Hematopoietic multipotent progenitor cell treated with erythropoietin and hydrocortisone succinate and interleukin-3 and kit ligand, for 4 days (in vitro differentiated cells): ENCODE data around the gene PNLIPRP2.
A peak's percentile ranks its signal among the peaks of the same experiment; 100 is the strongest.

Experiments
- DNase-seq: peaks from one replicate; pipeline ENCODE4 v3.0.0-alpha.2; 2015

The PNLIPRP2 gene

DNA sequence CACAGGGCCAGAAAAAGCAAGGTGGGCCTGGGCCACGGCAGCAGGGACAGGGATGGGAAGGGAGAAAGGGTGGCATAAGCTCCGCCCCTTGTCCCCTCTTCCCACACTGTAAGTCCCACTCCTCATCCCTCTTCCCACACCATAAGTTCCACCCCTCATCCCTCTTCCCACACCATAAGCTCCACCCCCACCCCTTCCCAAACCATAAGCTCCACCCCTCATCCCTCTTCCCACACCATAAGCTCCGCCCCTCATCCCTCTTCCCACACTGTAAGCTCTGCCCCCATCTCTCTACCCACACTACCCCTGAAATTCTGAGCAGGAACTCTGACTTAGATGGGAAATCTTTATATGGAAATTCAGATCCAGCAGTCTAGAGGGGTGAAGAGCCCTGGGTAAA lies 65.9 kb downstream of the PNLIPRP2 start:
- DNase-seq = no peak

DNA sequence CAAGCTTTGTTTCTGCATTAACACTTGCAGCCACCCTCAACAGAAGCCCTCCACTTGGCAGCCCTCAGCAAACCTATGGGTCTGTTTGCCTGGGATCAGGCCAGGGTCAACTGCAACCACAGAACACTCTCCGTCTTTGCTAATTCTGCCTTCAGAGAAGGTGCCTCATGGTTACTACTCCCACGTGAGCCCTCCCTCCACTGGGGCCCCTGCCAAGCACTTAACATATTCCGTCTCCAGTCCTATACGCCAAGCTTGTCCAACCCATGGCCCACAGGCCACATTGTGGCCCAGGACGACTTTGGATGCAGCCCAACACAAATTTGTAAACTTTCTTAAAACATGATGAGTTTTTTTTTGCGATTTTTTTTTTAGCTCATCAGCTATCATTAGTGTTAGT lies 66.9 kb downstream of the PNLIPRP2 start:
- no peak for DNase-seq

DNA sequence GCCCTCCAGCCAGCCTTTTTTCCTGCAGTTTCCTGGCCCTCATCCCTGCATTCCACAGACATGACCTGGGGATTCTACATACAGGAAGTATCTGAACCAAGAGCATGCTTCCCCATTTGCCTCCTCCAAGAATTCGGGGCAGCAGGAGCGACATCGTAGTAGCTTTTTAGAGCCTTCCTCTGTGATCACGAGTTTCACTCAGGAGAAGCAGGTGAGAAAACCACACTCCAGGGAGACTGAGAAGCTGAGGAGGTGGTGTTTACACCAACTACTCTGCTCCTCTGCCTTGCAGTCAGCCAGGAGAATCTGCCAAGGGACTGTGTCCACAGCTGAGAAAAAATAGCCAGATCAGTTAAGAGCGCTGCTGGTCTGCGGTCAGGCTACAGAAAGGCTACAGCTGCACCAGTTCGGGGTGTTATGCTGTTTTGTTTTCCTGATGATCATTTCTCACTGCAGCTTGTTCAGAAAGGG lies 67.5 kb downstream of the PNLIPRP2 start:
- DNase-seq = peak; percentile 40

DNA sequence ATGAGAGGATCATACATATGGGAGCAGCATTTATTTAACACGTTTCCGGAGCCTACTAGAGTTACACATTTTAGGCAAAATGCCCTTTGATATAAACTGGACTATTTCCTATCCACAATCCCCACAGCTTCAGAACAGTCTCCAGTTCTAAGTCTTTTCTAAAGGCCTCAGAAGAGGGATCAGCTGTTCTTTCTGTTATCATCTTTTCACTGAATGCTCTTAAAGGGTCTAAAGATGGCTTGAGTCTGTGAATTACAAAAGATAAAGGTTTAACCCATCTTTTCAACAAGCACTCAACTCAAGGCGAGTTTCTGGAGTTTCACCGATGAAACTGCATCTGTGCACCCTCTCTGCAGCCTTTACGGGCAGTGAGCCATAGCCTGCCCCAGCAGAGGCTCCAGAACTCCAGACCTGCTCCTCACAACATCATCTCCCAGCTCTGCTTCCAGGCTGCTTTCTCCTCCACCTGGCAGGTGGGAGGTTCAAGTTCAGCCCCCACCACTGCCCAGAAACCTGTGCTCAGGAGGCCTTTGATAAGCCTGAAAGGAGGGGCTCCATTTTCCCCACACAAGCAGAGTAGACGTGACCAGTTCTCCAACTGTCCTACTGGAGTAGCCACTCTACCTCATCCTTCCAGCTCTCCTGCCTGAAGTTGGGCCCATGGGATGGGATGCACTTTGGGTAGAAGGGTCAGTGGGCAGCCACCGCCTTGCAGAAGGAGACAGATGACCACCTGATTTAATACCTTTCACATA lies 68.2 kb downstream of the PNLIPRP2 start:
- DNase-seq = no peak

DNA sequence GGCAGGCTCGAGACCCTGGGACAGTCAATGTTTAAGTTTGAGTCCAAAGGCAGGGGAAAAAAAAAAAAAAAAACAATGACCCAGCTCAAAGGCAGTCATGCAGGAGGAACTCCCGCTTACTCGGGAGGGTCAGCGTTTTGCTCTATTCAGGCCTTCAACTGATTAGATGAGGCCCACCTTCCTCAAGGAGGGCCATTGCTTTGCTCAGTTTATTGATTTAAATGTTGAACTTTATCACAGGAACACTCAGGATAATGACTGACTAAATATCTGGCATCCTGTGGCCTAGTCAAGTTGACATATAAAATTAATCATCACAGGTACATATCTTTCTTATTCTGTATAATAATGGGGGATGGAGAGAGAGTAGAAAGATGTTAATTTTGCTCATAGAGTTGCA lies 69.0 kb downstream of the PNLIPRP2 start:
- no peak for DNase-seq

DNA sequence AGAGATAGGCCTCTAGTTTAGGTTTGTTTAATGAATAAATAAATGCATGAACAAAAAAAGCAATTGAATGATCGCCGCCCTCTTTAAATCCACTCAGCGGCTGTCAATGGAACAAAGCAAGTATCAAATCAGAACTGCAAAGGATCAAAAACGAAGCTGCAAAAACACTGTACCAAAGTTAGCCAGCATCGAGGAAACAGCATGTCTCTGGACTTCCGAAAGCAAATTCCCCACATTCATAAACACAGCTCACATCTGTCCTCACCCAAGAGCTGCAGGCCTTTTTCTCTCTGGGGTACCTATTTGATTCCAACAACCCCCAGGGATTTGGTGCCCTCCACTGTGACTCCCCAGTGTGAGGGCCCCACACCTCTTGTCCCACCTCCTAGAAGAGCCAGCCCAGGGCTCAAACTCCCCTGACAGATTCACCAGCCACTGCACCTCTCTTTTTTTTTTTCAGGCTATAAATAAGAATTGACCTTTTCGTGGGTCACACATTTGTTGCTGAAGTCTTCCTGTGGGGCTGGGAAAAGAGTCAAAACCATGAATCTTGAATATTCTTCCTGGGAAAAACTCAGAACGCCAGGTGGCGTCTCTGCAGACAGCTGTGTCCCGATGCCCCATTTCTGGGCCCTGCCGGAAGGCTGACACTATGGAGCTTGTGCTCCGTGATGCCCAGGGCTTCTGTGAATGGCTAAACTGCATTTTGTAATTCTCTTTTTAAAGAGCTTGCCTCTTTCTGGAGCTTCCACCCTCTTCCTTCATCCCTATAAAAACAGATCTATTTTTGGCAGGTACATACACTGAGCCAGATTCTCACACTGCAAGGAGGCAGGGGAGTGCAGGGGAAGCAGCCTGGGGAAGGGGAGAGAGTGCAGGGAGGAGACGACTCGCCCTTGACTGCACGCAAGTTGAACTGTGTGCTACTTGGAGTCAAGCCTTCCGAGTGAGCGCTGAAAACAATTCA lies 69.9 kb downstream of the PNLIPRP2 start:
- DNase-seq = no peak

DNA sequence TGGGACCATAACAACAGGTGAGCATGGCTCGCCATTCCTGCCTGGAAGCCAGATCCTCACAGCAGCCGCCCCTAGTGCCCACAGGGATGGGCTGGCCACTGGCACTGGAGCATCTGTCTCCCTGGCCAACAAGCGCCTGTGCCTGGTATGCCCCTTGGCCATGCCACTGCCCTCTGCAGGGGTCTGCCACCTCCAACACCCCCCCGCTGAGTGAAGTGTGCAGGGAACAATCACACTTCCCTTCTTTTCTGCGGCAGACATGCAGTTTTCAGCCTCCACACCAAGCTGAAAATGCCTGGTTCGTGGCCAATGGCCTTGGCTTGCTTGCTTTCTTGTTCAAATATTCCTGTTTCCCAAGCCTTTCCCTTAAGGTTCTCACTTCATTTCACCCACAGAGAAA lies 70.9 kb downstream of the PNLIPRP2 start:
- DNase-seq = no peak

DNA sequence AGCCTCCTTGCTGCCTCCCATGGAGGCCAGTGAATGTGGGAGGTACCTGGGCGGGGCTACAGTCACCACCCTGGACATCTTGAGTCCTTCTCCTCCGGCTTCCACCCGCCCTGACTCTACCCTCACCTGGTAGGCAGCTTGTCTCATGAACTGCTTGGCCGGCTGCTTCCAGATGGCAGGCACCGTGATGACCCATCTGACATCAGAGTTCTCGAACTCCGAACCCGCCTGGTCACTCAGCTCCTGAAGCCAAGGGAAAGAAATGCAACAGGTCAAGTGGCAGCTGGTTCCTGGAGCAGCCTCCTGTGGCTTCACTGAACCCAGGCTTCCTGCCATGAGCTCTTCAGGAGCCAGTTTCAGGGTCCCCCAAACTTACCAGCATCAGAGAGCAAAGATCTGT lies 71.5 kb downstream of the PNLIPRP2 start:
- DNase-seq = no peak

DNA sequence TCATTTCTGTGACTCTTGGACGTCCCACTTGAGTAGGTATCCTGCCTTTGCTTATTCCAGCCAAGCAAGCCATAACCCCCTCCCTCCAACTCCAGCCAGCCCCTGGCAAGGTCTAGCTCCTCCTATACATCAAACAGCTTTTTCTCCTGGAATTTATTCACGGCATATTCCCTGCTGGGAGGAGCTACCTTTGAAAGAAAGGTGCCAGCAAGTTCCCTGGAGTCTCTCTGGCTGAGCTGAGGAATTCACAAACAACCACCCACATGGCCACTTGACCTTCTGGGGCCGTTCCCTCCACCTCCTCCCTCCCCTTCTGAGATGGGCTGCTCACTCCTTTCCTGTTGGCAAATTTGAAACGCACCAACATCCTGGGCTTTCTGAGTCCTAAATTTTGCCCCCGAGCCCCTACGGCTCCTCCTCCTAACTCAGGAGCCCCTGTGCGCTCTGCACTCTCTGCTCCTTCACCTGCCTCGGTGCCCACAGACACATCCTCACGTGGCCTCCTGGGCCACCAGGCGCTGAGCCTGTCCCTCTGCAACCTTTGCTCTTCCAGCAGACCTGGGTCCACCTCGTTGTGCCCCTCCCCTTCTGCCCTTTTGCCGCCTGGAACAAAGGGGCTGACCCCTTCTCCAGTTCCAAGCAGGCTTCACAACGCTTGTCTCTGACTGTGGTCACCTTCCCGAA lies 73.6 kb downstream of the PNLIPRP2 start:
- DNase-seq = no peak
